Measurements from ENCODE around the gene PLEKHG5. TPM values are rescaled to one million over a fixed set of nuclear protein-coding genes. Genes with fewer than 3 reads are reported as not detected.
"Not testable (repeated sequence)": the region's sequence is repeated elsewhere in the genome, so short reads cannot be mapped to it uniquely, and the experiment has no call there.

Gene PLEKHG5
- total RNA-seq, 2 donors from 2014 or later = 2.8 to 3.9 TPM

- Mint-ChIP-seq H3K27ac (no peak overlapping the region), H3K36me3 (no peaks in the 10 kb centered on the region), H3K9me3 (no peaks in the 10 kb centered on the region)
- no peak for DNase-seq (ENCODE audit: low spot score in 2 of 2)
- ATAC-seq = no peak
These were observed 56.3 kb downstream of the PLEKHG5 start for GRCh38 chr1:6435129-6435528.

GRCh38 chr1:6434186-6434585 is 57.3 kb downstream of the PLEKHG5 start:
- H3K27ac Mint-ChIP-seq = no peak overlapping the region
- H3K9me3 Mint-ChIP-seq = no peaks in the 10 kb centered on the region
- no peaks in the 10 kb centered on the region for H3K36me3 Mint-ChIP-seq
- DNase-seq (ENCODE audit: low spot score in 2 of 2) = no peak
- ATAC-seq = no peak

GRCh38 chr1:6431645-6432579 is 59.6 kb downstream of the PLEKHG5 start:
- not testable (repeated sequence) for DNase-seq (ENCODE audit: low spot score in 2 of 2); H3K36me3 Mint-ChIP-seq; H3K9me3 Mint-ChIP-seq; H3K27ac Mint-ChIP-seq
- peak in 1 of 2 donors; percentile 46 for ATAC-seq

GRCh38 chr1:6429660-6430411 is 61.6 kb downstream of the PLEKHG5 start:
- not testable (repeated sequence) for H3K9me3 Mint-ChIP-seq; DNase-seq (ENCODE audit: low spot score in 2 of 2); ATAC-seq; H3K36me3 Mint-ChIP-seq
- peak overlapping the region in 1 of 2 donors; percentile 41 for H3K27ac Mint-ChIP-seq

GRCh38 chr1:6428453-6428852 is 63.0 kb downstream of the PLEKHG5 start:
- DNase-seq (ENCODE audit: low spot score in 2 of 2); H3K9me3 Mint-ChIP-seq; H3K27ac Mint-ChIP-seq; ATAC-seq; H3K36me3 Mint-ChIP-seq: not testable (repeated sequence)

GRCh38 chr1:6427441-6428390 is 63.8 kb downstream of the PLEKHG5 start:
- DNase-seq (ENCODE audit: low spot score in 2 of 2) (no peak), ATAC-seq (no peak)
- no peak overlapping the region for H3K27ac Mint-ChIP-seq
- H3K9me3 Mint-ChIP-seq = no peaks in the 10 kb centered on the region
- H3K36me3 Mint-ChIP-seq = no peaks in the 10 kb centered on the region

GRCh38 chr1:6426972-6427350 is 64.5 kb downstream of the PLEKHG5 start:
- ATAC-seq (no peak), DNase-seq (ENCODE audit: low spot score in 2 of 2) (no peak)
- Mint-ChIP-seq H3K27ac (no peak overlapping the region), H3K9me3 (no peaks in the 10 kb centered on the region), H3K36me3 (no peaks in the 10 kb centered on the region)

GRCh38 chr1:6426277-6426971 is 65.0 kb downstream of the PLEKHG5 start:
- ATAC-seq = no peak
- H3K36me3 Mint-ChIP-seq = no peaks in the 10 kb centered on the region
- H3K27ac Mint-ChIP-seq = no peak overlapping the region
- H3K9me3 Mint-ChIP-seq = no peaks in the 10 kb centered on the region
- no peak for DNase-seq (ENCODE audit: low spot score in 2 of 2)

- ATAC-seq = no peak
- no peak for DNase-seq (ENCODE audit: low spot score in 2 of 2)
- Mint-ChIP-seq H3K27ac (no peak overlapping the region), H3K36me3 (no peaks in the 10 kb centered on the region), H3K9me3 (no peaks in the 10 kb centered on the region)
These were observed 65.8 kb downstream of the PLEKHG5 start for GRCh38 chr1:6425658-6426057.

GRCh38 chr1:6424619-6425593 is 66.6 kb downstream of the PLEKHG5 start, which contains the start of gene ESPN:
TSS of gene ESPN (plus strand) at chr1:6424776. CDS start at chr1:6424956, 180 bp downstream.
- ATAC-seq = peak; percentile 22 to 32
- H3K9me3 Mint-ChIP-seq = no peaks in the 10 kb centered on the region
- H3K27ac Mint-ChIP-seq = no peak within 1 kb of the TSS
- no peak for DNase-seq (ENCODE audit: low spot score in 2 of 2)
- no peaks in the 10 kb centered on the region for H3K36me3 Mint-ChIP-seq

- DNase-seq (ENCODE audit: low spot score in 2 of 2) = no peak
- H3K27ac Mint-ChIP-seq = no peak overlapping the region
- H3K9me3 Mint-ChIP-seq = no peaks in the 10 kb centered on the region
- H3K36me3 Mint-ChIP-seq = no peaks in the 10 kb centered on the region
- peak; percentile 9 to 12 for ATAC-seq
These were observed 67.4 kb downstream of the PLEKHG5 start for GRCh38 chr1:6424000-6424565.

- no peaks in the 10 kb centered on the region for H3K9me3 Mint-ChIP-seq
- DNase-seq (ENCODE audit: low spot score in 2 of 2) (peak in 1 of 2 donors; percentile 80), ATAC-seq (peak; percentile 71 to 81)
- no peak overlapping the region for H3K27ac Mint-ChIP-seq
- H3K36me3 Mint-ChIP-seq = no peaks in the 10 kb centered on the region
These were observed 68.0 kb downstream of the PLEKHG5 start for GRCh38 chr1:6423321-6423999.

- no peak for ATAC-seq
- Mint-ChIP-seq H3K27ac (no peak overlapping the region), H3K36me3 (no peaks in the 10 kb centered on the region), H3K9me3 (no peaks in the 10 kb centered on the region)
- no peak for DNase-seq (ENCODE audit: low spot score in 2 of 2)
These were observed 70.2 kb downstream of the PLEKHG5 start for GRCh38 chr1:6421266-6421665.

- ATAC-seq (no peak), DNase-seq (ENCODE audit: low spot score in 2 of 2) (no peak)
- Mint-ChIP-seq H3K9me3 (no peaks in the 10 kb centered on the region), H3K27ac (no peak overlapping the region), H3K36me3 (no peaks in the 10 kb centered on the region)
These were observed 70.9 kb downstream of the PLEKHG5 start for GRCh38 chr1:6420454-6421042.
